Activated CD4-positive, alpha-beta T cell treated with anti-CD3 and anti-CD28 coated beads for 36 hours (primary cell): ENCODE data around the gene AKAP6. TPM values are rescaled to one million over a fixed set of nuclear protein-coding genes. Genes with fewer than 3 reads are reported as not detected.

Source experiments
- ATAC-seq: fragments of 200-7000 bp; cut with Tn5 transposase; one replicate; pipeline ENCODE4 v1.10.0; 2021; ENCODE audit warnings: mild to moderate bottlenecking, moderate library complexity
- CTCF ChIA-PET: fragments of 350-600 bp; sonication (Branson Sonifier 250); formaldehyde crosslinking; loops from one replicate; lab custom pipeline; 2021; ENCODE audit warnings: antibody characterized with exemption; lab: Charles Lee
- POLR2A ChIA-PET: fragments of 350-600 bp; sonication (Branson Sonifier 250); formaldehyde crosslinking; loops from one replicate; lab custom pipeline; 2021; ENCODE audit warnings: antibody characterized with exemption, inconsistent platforms; lab: Charles Lee
- DNase-seq: peaks from one replicate; pipeline ENCODE4 v3.0.0-alpha.2; 2020
- H3K27ac Mint-ChIP-seq: one replicate; pipeline ENCODE4 v1.8.0; 2021; ENCODE audit warnings: mixed read lengths
- H3K27me3 Mint-ChIP-seq: one replicate; pipeline ENCODE4 v1.8.0; 2021; ENCODE audit warnings: mixed read lengths
- H3K36me3 Mint-ChIP-seq: one replicate; pipeline ENCODE4 v1.8.0; 2021; ENCODE audit warnings: low read depth, mixed read lengths
- H3K4me1 Mint-ChIP-seq: one replicate; pipeline ENCODE4 v1.8.0; 2021; ENCODE audit warnings: mixed read lengths
- H3K4me3 Mint-ChIP-seq: one replicate; pipeline ENCODE4 v1.8.0; 2021; ENCODE audit warnings: mild to moderate bottlenecking, moderate library complexity, mixed read lengths
- H3K9me3 Mint-ChIP-seq: one replicate; pipeline ENCODE4 v1.8.0; 2021; ENCODE audit warnings: low read depth, mixed read lengths
- intact Hi-C, 2 experiments: fragments of 100-400 bp; cut with DNase I in 1 of 2; cut with micrococcal nuclease in 1 of 2; formaldehyde crosslinking; loops; one replicate each; pipeline versions ENCODE4 v1.14.2 to v1.15.1; 2022 to 2024; cut with DNase I, micrococcal nuclease
- total RNA-seq, 2 experiments: library from RNA; stranded (reverse); gene quantifications; one replicate each; pipeline ENCODE4 v1.2.3, GENCODE V29; 2021

The AKAP6 gene
- total RNA-seq, 2 experiments from 2014 or later, result 1.1 to 2.0 TPM

- H3K36me3 Mint-ChIP-seq, result no peaks in the 10 kb centered on the region
- H3K27ac Mint-ChIP-seq, result no peak overlapping the region
- intact Hi-C loops, result no loop called here
- DNase-seq, result no peak
- no peaks in the 10 kb centered on the region for H3K4me1 Mint-ChIP-seq
- ChIA-PET POLR2A (no interaction called here), CTCF (no interaction called here)
- no peak overlapping the region for H3K4me3 Mint-ChIP-seq
- no peaks in the 10 kb centered on the region for H3K27me3 Mint-ChIP-seq
- no peak for ATAC-seq
- H3K9me3 Mint-ChIP-seq, result no peaks in the 10 kb centered on the region
Measured at GRCh38 chr14:32683679-32684078, 354.6 kb downstream of the AKAP6 start.

- Mint-ChIP-seq H3K27ac (no peak overlapping the region), H3K36me3 (no peaks in the 10 kb centered on the region), H3K9me3 (no peaks in the 10 kb centered on the region), H3K27me3 (no peaks in the 10 kb centered on the region), H3K4me3 (no peak overlapping the region), H3K4me1 (no peaks in the 10 kb centered on the region)
- ChIA-PET POLR2A (no interaction called here), CTCF (no interaction called here)
- DNase-seq, result no peak
- intact Hi-C loops, result no loop called here
- ATAC-seq, result no peak
Measured at GRCh38 chr14:32688941-32689340, 359.8 kb downstream of the AKAP6 start.

- ATAC-seq, result no peak
- Mint-ChIP-seq H3K27ac (no peak overlapping the region), H3K4me1 (no peaks in the 10 kb centered on the region), H3K27me3 (no peaks in the 10 kb centered on the region), H3K4me3 (no peak overlapping the region), H3K36me3 (no peaks in the 10 kb centered on the region), H3K9me3 (no peaks in the 10 kb centered on the region)
- intact Hi-C loops, result no loop called here
- POLR2A ChIA-PET, result no interaction called here
- DNase-seq, result no peak
- CTCF ChIA-PET, result no interaction called here
Measured at GRCh38 chr14:32692441-32692840, 363.3 kb downstream of the AKAP6 start.

DNA sequence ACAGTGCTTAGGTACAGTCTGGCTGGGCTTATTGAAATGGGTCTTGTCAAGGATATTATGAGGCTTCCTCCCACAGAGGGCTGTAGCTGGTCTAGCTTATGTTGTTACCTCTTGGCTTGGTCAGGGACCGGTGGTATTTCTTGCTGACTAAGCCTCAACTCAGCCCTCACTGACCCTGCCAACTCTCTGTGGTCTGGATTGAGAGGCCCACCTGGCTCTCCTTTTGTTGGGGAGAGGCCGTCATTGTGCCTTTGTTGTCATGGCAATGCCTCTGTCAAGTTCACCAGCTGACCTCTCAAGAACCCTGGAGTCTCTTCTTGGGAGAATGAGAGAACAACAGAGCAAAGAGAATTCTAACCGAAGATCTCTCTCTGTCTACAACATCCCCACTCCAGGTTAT, 364.0 kb downstream of the AKAP6 start:
- Mint-ChIP-seq H3K27me3 (no peaks in the 10 kb centered on the region), H3K9me3 (no peaks in the 10 kb centered on the region), H3K4me1 (no peaks in the 10 kb centered on the region), H3K4me3 (no peak overlapping the region), H3K27ac (no peak overlapping the region), H3K36me3 (no peaks in the 10 kb centered on the region)
- ChIA-PET CTCF (no interaction called here), POLR2A (no interaction called here)
- ATAC-seq (no peak), DNase-seq (no peak)
- intact Hi-C loops, result no loop called here

GRCh38 chr14:32694795-32695449, 365.8 kb downstream of the AKAP6 start:
- Mint-ChIP-seq H3K9me3 (no peaks in the 10 kb centered on the region), H3K4me3 (no peak overlapping the region), H3K27me3 (no peaks in the 10 kb centered on the region), H3K36me3 (no peaks in the 10 kb centered on the region), H3K4me1 (no peaks in the 10 kb centered on the region), H3K27ac (no peak overlapping the region)
- ChIA-PET POLR2A (no interaction called here), CTCF (no interaction called here)
- no peak for ATAC-seq
- intact Hi-C loops, result no loop called here
- DNase-seq, result no peak

DNA sequence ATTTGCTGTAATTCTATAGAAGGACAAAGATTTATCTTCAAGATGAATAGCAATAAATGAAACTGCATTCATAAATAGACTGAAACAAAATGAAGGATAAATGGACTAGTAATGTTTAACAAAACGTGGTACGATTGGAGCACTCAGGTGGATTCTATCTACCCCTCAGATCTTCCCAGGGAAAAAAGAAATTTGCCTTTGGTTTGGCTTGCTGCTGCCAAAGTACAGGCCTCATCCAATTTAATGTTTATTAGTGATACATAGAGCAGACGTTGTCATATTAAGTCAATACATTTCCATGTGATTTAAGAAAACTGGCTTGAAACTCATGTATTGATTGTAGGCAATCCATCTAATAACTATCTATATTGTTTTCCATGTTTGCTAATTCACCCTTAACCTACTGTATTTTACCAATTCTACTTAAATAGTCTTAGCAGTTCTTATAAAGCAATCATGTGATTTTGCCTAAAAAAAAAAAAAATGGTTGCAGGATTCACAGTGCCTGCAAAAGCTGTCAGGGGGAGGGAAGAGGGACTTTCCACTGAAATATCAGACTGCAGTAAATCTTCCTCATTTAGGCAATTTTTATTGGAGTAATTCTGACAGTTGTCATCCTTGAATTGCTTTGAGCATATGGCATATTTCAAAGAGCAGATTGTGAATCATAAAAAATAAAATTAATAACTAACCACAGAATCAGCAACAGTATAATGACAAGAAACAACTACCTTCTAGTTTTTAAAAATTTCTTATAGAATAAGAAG, 367.4 kb downstream of the AKAP6 start:
- DNase-seq (no peak), ATAC-seq (no peak)
- POLR2A ChIA-PET, result no interaction called here
- H3K4me1 Mint-ChIP-seq, result no peaks in the 10 kb centered on the region
- no peaks in the 10 kb centered on the region for H3K36me3 Mint-ChIP-seq
- CTCF ChIA-PET, result interaction anchor here (1.0 kb wide), 1 partner anchor 11 kb away, joined by 3 read pairs; no protein-coding TSS in a partner anchor
- no peak overlapping the region for H3K4me3 Mint-ChIP-seq
- H3K9me3 Mint-ChIP-seq, result no peaks in the 10 kb centered on the region
- no peaks in the 10 kb centered on the region for H3K27me3 Mint-ChIP-seq
- no peak overlapping the region for H3K27ac Mint-ChIP-seq
- intact Hi-C loops, result no loop called here

DNA sequence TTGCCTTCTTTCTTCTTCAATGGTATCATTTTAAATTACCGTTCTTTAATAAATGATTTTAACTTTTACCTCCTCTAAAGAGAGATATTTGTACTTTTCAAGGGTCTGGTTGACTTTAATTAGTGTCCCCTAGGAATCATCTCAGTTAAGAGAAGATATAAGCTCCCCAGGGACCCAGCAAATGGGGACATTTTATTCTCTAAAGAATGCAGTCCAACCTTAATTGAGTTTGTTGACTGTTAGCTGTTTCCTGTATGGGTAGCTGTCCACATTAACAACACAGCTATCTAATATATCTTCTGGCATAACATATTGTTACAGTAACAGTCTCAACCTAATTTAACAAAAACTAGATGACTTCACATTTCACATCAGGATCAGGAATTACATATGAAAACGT, 368.0 kb downstream of the AKAP6 start:
- CTCF ChIA-PET, result no interaction called here
- ATAC-seq (no peak), DNase-seq (no peak)
- intact Hi-C loops, result no loop called here
- H3K27ac Mint-ChIP-seq, result no peak overlapping the region
- H3K4me3 Mint-ChIP-seq, result no peak overlapping the region
- no peaks in the 10 kb centered on the region for H3K27me3 Mint-ChIP-seq
- no peaks in the 10 kb centered on the region for H3K9me3 Mint-ChIP-seq
- POLR2A ChIA-PET, result no interaction called here
- H3K36me3 Mint-ChIP-seq, result no peaks in the 10 kb centered on the region
- H3K4me1 Mint-ChIP-seq, result no peaks in the 10 kb centered on the region

DNA sequence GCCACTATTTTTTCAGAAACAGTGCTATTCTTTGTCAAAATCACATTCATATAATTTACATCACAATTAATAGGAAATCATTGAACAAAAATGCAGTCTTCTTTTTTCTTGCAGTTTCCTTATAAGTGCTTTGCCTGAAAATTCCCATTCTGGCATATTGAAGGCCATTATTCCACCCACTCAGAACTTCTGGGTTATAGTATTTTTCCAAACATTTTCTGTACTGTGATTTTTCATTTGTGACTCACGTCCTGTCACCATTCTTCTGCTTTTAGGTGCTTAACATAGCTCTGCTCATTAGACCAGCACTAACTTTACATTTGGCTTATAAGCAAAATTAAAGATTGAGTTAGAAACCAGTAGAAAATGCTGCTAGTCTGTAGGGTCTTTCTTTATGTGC, 368.6 kb downstream of the AKAP6 start:
- no peak overlapping the region for H3K27ac Mint-ChIP-seq
- no peaks in the 10 kb centered on the region for H3K36me3 Mint-ChIP-seq
- ATAC-seq (no peak), DNase-seq (no peak)
- intact Hi-C loops, result no loop called here
- POLR2A ChIA-PET, result no interaction called here
- H3K9me3 Mint-ChIP-seq, result no peaks in the 10 kb centered on the region
- peaks cover 2% of the 10 kb centered on the region for H3K4me1 Mint-ChIP-seq
- CTCF ChIA-PET, result no interaction called here
- H3K27me3 Mint-ChIP-seq, result no peaks in the 10 kb centered on the region
- H3K4me3 Mint-ChIP-seq, result no peak overlapping the region

- POLR2A ChIA-PET, result no interaction called here
- H3K4me1 Mint-ChIP-seq, result peaks cover 3% of the 10 kb centered on the region
- H3K27me3 Mint-ChIP-seq, result no peaks in the 10 kb centered on the region
- DNase-seq, result no peak
- CTCF ChIA-PET, result no interaction called here
- H3K36me3 Mint-ChIP-seq, result no peaks in the 10 kb centered on the region
- no peaks in the 10 kb centered on the region for H3K9me3 Mint-ChIP-seq
- intact Hi-C loops, result no loop called here
- H3K27ac Mint-ChIP-seq, result no peak overlapping the region
- no peak for ATAC-seq
- H3K4me3 Mint-ChIP-seq, result no peak overlapping the region
Measured at GRCh38 chr14:32698831-32699230, 369.7 kb downstream of the AKAP6 start.

- ChIA-PET POLR2A (no interaction called here), CTCF (no interaction called here)
- intact Hi-C loops, result no loop called here
- DNase-seq, result no peak
- no peaks in the 10 kb centered on the region for H3K36me3 Mint-ChIP-seq
- no peaks in the 10 kb centered on the region for H3K9me3 Mint-ChIP-seq
- no peak for ATAC-seq
- H3K27me3 Mint-ChIP-seq, result no peaks in the 10 kb centered on the region
- H3K4me1 Mint-ChIP-seq, result peaks cover 3% of the 10 kb centered on the region
- H3K27ac Mint-ChIP-seq, result no peak overlapping the region
- H3K4me3 Mint-ChIP-seq, result no peak overlapping the region
Measured at GRCh38 chr14:32701475-32701874, 372.4 kb downstream of the AKAP6 start.

DNA sequence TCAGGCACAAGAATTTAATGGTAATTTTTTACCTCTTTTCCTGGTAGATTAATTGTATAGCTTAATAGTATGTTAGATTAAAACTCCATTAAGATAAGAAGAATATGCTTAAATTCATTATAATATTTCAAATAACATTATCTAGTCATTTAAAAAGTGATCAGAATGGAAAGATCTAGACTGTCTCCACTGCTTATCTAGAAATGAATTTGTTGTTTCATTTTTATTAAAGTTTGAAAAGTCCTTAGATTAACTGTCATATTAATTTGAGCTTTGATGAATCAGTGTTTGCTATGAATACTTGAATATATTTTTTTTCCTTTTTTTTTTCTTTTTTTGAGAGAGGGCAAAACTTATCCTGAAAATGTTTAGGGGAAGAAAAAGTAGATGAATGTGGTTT, 373.0 kb downstream of the AKAP6 start:
- Mint-ChIP-seq H3K36me3 (no peaks in the 10 kb centered on the region), H3K27me3 (no peaks in the 10 kb centered on the region), H3K9me3 (no peaks in the 10 kb centered on the region), H3K27ac (no peak overlapping the region), H3K4me3 (no peak overlapping the region), H3K4me1 (peaks cover 3% of the 10 kb centered on the region)
- DNase-seq (no peak), ATAC-seq (no peak)
- CTCF ChIA-PET, result no interaction called here
- intact Hi-C loops, result no loop called here
- POLR2A ChIA-PET, result no interaction called here

DNA sequence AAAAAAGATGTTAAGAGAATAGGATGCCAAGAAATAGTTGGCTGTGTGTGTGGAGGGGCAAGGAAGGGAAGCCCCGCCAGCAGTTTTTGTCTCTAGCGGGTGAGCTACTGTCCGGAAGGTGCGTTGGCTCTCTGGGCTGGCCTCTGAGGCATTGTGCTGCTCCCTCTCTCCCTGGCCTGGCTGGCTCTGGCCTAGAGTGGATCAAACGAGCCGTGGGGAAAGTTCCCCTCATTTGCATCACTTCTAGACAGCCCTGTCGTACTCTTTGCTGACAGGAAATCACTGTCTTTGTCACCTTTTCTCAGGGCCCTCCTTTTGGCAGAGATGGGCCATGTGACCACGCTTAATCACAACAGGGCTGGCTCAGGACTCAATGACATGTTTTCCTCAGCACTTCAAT, 373.5 kb downstream of the AKAP6 start:
- POLR2A ChIA-PET, result no interaction called here
- no peaks in the 10 kb centered on the region for H3K36me3 Mint-ChIP-seq
- DNase-seq (peak; percentile 47), ATAC-seq (peak; percentile 95)
- H3K9me3 Mint-ChIP-seq, result no peaks in the 10 kb centered on the region
- peak overlapping the region; percentile 29 for H3K27ac Mint-ChIP-seq
- intact Hi-C loops, result no loop called here
- CTCF ChIA-PET, result no interaction called here
- no peaks in the 10 kb centered on the region for H3K27me3 Mint-ChIP-seq
- H3K4me1 Mint-ChIP-seq, result peaks cover 3% of the 10 kb centered on the region
- H3K4me3 Mint-ChIP-seq, result no peak overlapping the region
